ENCODE results near the gene SGO2. TPM values are rescaled to one million over a fixed set of nuclear protein-coding genes. Genes with fewer than 3 reads are reported as not detected.

SGO2 gene
- total and polyA plus RNA-seq, 2 of the 13 experiments (the other 11 are each of a cell fraction or from before 2014, with no cell fraction given) = 5.1 to 16.2 TPM

DNA sequence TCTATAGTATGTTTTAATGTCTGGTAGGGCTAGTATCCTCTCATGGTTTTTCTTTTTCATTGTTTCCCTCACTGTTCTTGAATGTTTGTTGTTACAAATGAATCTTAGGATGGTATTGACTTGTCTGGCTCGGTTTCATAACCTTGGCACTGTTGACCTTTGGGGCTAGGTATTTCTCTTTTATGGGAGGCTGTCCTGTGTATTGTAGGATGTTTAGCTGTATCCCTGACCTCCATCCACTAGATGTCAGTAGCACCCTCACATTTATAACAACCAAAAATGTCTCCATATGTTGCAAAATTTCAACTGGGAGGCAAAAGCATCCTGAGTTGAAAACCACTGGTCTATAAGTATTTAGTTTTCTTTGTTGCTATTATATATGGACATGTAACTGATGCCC, 52.8 kb downstream of the SGO2 start (continued):
- TF ChIP-seq SIX4 (CRISPR knock-in tag; IDR thresholded peaks at IDR 0.05) = 0 out of 2 replicates have a peak, but pooled peaks have one; percentile 44
- TF ChIP-seq REPIN1 (CRISPR knock-in tag; IDR thresholded peaks at IDR 0.05; ENCODE audit: borderline replicate concordance, low read depth) = peak; percentile 47; the same call in 1 of the 2 replicates
- TF ChIP-seq, protein P1, sequence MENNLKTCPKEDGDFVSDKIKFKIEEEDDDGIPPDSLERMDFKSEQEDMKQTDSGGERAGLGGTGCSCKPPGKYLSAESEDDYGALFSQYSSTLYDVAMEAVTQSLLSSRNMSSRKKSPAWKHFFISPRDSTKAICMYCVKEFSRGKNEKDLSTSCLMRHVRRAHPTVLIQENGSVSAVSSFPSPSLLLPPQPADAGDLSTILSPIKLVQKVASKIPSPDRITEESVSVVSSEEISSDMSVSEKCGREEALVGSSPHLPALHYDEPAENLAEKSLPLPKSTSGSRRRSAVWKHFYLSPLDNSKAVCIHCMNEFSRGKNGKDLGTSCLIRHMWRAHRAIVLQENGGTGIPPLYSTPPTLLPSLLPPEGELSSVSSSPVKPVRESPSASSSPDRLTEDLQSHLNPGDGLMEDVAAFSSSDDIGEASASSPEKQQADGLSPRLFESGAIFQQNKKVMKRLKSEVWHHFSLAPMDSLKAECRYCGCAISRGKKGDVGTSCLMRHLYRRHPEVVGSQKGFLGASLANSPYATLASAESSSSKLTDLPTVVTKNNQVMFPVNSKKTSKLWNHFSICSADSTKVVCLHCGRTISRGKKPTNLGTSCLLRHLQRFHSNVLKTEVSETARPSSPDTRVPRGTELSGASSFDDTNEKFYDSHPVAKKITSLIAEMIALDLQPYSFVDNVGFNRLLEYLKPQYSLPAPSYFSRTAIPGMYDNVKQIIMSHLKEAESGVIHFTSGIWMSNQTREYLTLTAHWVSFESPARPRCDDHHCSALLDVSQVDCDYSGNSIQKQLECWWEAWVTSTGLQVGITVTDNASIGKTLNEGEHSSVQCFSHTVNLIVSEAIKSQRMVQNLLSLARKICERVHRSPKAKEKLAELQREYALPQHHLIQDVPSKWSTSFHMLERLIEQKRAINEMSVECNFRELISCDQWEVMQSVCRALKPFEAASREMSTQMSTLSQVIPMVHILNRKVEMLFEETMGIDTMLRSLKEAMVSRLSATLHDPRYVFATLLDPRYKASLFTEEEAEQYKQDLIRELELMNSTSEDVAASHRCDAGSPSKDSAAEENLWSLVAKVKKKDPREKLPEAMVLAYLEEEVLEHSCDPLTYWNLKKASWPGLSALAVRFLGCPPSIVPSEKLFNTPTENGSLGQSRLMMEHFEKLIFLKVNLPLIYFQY (CRISPR knock-in tag; IDR thresholded peaks at IDR 0.05; ENCODE audit: borderline replicate concordance) = 0 out of 2 replicates have a peak, but pooled peaks have one; percentile 78
- TF ChIP-seq PHF20 (CRISPR knock-in tag; IDR thresholded peaks at IDR 0.05) = no peak
- TF ChIP-seq, protein P2, sequence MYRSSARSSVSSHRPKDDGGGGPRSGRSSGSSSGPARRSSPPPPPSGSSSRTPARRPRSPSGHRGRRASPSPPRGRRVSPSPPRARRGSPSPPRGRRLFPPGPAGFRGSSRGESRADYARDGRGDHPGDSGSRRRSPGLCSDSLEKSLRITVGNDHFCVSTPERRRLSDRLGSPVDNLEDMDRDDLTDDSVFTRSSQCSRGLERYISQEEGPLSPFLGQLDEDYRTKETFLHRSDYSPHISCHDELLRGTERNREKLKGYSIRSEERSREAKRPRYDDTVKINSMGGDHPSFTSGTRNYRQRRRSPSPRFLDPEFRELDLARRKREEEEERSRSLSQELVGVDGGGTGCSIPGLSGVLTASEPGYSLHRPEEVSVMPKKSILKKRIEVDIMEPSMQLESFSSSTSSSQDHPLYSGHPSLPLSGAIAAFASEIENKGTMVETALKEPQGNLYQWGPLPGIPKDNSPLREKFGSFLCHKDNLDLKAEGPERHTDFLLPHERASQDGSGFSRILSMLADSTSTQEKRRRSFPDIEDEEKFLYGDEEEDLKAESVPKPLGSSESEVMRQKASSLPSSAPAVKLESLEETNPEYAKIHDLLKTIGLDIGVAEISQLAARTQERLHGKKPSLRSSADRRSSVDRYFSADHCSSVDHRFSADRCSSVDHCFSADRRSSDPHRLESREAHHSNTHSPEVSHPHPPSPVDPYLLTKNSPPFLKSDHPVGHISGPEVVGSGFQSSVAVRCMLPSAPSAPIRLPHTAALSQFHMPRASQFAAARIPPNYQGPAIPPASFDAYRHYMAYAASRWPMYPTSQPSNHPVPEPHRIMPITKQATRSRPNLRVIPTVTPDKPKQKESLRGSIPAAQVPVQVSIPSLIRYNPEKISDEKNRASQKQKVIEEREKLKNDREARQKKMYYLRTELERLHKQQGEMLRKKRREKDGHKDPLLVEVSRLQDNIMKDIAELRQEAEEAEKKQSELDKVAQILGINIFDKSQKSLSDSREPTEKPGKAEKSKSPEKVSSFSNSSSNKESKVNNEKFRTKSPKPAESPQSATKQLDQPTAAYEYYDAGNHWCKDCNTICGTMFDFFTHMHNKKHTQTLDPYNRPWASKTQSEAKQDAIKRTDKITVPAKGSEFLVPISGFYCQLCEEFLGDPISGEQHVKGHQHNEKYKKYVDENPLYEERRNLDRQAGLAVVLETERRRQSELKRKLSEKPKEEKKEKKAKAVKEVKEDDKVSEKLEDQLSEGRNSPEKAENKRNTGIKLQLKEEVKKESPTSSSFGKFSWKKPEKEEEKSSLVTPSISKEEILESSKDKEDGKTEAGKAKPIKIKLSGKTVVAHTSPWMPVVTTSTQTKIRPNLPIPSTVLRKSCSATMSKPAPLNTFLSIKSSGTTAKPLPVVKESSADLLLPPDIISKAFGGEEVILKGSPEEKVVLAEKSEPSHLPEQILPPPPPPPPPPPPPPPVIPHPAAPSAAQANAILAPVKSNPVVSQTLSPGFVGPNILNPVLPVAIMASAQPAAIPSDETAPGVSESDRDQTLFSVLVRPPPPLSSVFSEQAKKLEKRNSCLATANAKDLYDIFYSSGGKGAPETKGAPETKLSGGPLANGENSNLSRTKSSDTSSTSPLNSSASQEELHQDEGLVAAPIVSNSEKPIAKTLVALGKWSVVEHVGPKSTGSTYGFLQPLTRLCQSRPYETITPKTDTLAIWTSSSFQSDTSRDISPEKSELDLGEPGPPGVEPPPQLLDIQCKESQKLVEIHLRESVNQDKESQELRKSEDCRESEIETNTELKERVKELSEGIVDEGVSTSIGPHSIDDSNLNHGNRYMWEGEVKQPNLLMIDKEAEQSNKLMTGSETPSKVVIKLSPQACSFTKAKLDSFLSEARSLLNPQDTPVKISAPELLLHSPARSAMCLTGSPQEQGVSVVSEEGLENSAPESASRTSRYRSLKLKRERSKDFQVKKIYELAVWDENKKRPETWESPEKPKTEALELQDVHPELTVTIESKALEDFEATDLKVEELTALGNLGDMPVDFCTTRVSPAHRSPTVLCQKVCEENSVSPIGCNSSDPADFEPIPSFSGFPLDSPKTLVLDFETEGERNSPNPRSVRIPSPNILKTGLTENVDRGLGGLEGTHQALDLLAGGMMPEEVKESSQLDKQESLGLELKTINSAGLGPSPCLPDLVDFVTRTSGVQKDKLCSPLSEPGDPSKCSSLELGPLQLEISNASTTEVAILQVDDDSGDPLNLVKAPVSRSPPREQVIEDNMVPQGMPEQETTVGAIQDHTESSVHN (CRISPR knock-in tag; IDR thresholded peaks at IDR 0.05) = no peak
- no peak for TF ChIP-seq MTF1 (CRISPR knock-in tag; IDR thresholded peaks at IDR 0.05)
- TF ChIP-seq MEF2D (CRISPR knock-in tag; IDR thresholded peaks at IDR 0.05) = 0 out of 2 replicates have a peak, but pooled peaks have one; percentile 71
- TF ChIP-seq, protein P3, sequence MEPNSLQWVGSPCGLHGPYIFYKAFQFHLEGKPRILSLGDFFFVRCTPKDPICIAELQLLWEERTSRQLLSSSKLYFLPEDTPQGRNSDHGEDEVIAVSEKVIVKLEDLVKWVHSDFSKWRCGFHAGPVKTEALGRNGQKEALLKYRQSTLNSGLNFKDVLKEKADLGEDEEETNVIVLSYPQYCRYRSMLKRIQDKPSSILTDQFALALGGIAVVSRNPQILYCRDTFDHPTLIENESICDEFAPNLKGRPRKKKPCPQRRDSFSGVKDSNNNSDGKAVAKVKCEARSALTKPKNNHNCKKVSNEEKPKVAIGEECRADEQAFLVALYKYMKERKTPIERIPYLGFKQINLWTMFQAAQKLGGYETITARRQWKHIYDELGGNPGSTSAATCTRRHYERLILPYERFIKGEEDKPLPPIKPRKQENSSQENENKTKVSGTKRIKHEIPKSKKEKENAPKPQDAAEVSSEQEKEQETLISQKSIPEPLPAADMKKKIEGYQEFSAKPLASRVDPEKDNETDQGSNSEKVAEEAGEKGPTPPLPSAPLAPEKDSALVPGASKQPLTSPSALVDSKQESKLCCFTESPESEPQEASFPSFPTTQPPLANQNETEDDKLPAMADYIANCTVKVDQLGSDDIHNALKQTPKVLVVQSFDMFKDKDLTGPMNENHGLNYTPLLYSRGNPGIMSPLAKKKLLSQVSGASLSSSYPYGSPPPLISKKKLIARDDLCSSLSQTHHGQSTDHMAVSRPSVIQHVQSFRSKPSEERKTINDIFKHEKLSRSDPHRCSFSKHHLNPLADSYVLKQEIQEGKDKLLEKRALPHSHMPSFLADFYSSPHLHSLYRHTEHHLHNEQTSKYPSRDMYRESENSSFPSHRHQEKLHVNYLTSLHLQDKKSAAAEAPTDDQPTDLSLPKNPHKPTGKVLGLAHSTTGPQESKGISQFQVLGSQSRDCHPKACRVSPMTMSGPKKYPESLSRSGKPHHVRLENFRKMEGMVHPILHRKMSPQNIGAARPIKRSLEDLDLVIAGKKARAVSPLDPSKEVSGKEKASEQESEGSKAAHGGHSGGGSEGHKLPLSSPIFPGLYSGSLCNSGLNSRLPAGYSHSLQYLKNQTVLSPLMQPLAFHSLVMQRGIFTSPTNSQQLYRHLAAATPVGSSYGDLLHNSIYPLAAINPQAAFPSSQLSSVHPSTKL (CRISPR knock-in tag; IDR thresholded peaks at IDR 0.05) = peak; percentile 87
- 0 out of 2 replicates have a peak, but pooled peaks have one; percentile 44 for TF ChIP-seq ZNF792 (CRISPR knock-in tag; IDR thresholded peaks at IDR 0.05)
- no peak for TF ChIP-seq NPAS2 (CRISPR knock-in tag; IDR thresholded peaks at IDR 0.05; ENCODE audit: borderline replicate concordance)
- peak; percentile 83 for TF ChIP-seq GATAD2A (CRISPR knock-in tag; IDR thresholded peaks at IDR 0.05)
- TF ChIP-seq TCF7L2 (IDR thresholded peaks at IDR 0.05; ENCODE audit: low read depth, low read length) = no peak
- peak; percentile 61; the same call in 1 of the 2 replicates for TF ChIP-seq ZNF878 (CRISPR knock-in tag; IDR thresholded peaks at IDR 0.05)
- TF ChIP-seq CAMTA2 (CRISPR knock-in tag; IDR thresholded peaks at IDR 0.05; ENCODE audit: borderline replicate concordance) = no peak
- no peak for TF ChIP-seq SNAI1 (CRISPR knock-in tag; IDR thresholded peaks at IDR 0.05; ENCODE audit: borderline replicate concordance)

Data from HepG2 (cell line).